Breast epithelium (tissue), 3 donors: Measurements from ENCODE around the gene NRCAM.

Experiments used
- POLR2A ChIP-seq: fragments of 450-650 bp; IDR thresholded peaks from one replicate; pipeline ENCODE4 v1.6.1; 2016; ENCODE audit warnings: antibody characterized with exemption, mild to moderate bottlenecking, moderate library complexity
- POLR2AphosphoS5 ChIP-seq, 3 donors: sonication (generic); formaldehyde crosslinking; IDR thresholded peaks; one replicate each; pipeline ENCODE4 v1.6.1; 2017; ENCODE audit warnings: antibody characterized with exemption in 3 of 3
- TF ChIP-seq, protein P1 (sequence below), 3 donors: fragments of 450-650 bp; IDR thresholded peaks; one replicate each; pipeline ENCODE4 v1.5.1; 2016 to 2017; ENCODE audit warnings: antibody characterized with exemption in 3 of 3, mild to moderate bottlenecking in 3 of 3, moderate library complexity in 3 of 3

GRCh38 chr7:108144931-108145330 is 311.3 kb downstream of the NRCAM start:
- TF ChIP-seq, protein P1, sequence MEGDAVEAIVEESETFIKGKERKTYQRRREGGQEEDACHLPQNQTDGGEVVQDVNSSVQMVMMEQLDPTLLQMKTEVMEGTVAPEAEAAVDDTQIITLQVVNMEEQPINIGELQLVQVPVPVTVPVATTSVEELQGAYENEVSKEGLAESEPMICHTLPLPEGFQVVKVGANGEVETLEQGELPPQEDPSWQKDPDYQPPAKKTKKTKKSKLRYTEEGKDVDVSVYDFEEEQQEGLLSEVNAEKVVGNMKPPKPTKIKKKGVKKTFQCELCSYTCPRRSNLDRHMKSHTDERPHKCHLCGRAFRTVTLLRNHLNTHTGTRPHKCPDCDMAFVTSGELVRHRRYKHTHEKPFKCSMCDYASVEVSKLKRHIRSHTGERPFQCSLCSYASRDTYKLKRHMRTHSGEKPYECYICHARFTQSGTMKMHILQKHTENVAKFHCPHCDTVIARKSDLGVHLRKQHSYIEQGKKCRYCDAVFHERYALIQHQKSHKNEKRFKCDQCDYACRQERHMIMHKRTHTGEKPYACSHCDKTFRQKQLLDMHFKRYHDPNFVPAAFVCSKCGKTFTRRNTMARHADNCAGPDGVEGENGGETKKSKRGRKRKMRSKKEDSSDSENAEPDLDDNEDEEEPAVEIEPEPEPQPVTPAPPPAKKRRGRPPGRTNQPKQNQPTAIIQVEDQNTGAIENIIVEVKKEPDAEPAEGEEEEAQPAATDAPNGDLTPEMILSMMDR (IDR thresholded peaks at IDR 0.05): no peak
- TF ChIP-seq POLR2AphosphoS5 (IDR thresholded peaks at IDR 0.05) (no peak), POLR2A (no peak)
